Adrenal gland (tissue), 5 donors: ENCODE results near the gene CTBP2.

Experiments
- POLR2A ChIP-seq, 2 donors: fragments of 450-650 bp; IDR thresholded peaks; one replicate each; pipeline ENCODE4 v1.6.1; 2017; ENCODE audit warnings: antibody characterized with exemption in 2 of 2, mild to moderate bottlenecking in 2 of 2, moderate library complexity in 1 of 2
- TF ChIP-seq, protein P1 (sequence below), 6 experiments: fragments of 450-650 bp in 4 of 6; fragments of 200-600 bp in 2 of 6; sonication (generic) in 1 of 6; IDR thresholded peaks; 1 replicate in 5 of 6; 2 replicates in 1 of 6; pipeline versions ENCODE4 v1.5.1 to v1.8.0; 2016 to 2021; ENCODE audit warnings: antibody characterized with exemption in 6 of 6, mild to moderate bottlenecking in 2 of 6, moderate library complexity in 1 of 6
- donor health status: DM: no; HTN: no; CAD: no.

- TF ChIP-seq, protein P1, sequence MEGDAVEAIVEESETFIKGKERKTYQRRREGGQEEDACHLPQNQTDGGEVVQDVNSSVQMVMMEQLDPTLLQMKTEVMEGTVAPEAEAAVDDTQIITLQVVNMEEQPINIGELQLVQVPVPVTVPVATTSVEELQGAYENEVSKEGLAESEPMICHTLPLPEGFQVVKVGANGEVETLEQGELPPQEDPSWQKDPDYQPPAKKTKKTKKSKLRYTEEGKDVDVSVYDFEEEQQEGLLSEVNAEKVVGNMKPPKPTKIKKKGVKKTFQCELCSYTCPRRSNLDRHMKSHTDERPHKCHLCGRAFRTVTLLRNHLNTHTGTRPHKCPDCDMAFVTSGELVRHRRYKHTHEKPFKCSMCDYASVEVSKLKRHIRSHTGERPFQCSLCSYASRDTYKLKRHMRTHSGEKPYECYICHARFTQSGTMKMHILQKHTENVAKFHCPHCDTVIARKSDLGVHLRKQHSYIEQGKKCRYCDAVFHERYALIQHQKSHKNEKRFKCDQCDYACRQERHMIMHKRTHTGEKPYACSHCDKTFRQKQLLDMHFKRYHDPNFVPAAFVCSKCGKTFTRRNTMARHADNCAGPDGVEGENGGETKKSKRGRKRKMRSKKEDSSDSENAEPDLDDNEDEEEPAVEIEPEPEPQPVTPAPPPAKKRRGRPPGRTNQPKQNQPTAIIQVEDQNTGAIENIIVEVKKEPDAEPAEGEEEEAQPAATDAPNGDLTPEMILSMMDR (IDR thresholded peaks at IDR 0.05), result no peak
- no peak for TF ChIP-seq POLR2A (IDR thresholded peaks at IDR 0.05)
These were observed 26.5 kb downstream of the CTBP2 start for GRCh38 chr10:125133696-125134482.
